GM19099 (cell line): ENCODE results near the gene STX8.

Experiments used
- POLR2A ChIP-seq: IDR thresholded peaks from 3 replicates; pipeline ENCODE4 v1.6.1; 2011; ENCODE audit warnings: low read depth; ENCODE audit not compliant: insufficient read length; ENCODE audit errors: extremely low read depth

STX8 gene

DNA sequence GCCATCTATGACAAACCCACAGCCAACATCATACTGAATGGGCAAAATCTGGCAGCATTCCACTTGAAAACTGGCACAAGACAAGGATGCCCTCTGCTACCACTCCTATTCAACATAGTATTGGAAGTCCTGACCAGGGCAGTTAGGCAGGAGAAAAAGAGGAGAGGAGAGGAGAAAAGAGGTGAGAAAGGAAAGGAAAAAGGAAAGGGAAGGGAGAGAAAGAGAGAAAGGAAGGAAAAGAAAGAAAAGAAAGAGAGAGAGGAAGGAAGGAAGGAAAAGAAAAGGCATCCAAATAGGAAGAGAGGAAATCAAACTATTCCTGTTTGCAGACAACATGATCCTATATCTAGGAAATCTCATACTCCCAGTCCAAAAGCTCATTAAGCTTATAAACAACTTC is 11.5 kb downstream of the STX8 start:
- no peak for TF ChIP-seq POLR2A

DNA sequence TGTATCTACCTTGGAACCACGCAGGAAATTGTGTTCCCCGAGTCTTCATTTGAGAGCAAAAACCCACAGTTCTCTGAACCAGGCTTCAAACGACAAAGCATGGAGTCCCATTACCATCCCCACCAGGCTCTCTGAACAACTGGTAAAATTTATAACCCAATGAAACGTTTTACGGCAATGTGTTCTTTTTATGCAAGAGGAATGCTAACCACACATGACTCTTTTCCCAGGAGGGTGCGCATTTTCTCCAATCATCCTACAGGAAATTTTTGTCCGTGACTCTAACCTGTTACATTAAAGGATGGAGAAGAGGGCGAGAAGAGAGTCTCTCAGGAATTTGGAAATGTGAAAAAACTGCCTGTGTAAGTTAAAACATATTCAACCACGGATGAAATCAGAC is 17.8 kb downstream of the STX8 start:
- no peak for TF ChIP-seq POLR2A

DNA sequence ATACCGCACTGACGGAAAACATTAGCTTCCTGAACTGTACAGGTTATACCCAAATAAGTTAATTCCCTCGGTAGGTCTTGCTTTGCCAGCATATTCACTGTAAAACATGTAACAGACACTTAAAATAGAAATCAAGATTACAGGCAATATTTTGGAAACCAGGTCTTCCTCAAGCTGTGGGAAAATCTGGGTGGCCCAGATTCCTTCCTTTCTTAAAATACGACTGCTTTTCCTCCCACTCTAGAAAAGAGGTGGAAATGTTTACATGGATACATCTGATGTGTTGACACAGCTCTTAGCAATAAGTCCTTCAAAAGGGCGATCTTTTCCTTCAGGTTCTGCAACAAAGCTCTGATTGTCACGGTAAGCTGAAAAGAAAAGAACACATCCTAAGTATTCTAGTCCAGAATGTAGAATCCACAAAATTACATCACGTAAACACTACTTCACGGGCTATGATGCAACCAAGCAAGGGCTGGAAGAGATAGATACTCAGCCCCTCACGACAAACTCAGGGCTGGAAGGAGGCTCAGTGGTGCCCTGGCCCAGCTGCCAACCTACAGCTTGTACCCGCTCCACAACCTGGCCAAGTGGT is 18.4 kb downstream of the STX8 start:
- no peak for TF ChIP-seq POLR2A

DNA sequence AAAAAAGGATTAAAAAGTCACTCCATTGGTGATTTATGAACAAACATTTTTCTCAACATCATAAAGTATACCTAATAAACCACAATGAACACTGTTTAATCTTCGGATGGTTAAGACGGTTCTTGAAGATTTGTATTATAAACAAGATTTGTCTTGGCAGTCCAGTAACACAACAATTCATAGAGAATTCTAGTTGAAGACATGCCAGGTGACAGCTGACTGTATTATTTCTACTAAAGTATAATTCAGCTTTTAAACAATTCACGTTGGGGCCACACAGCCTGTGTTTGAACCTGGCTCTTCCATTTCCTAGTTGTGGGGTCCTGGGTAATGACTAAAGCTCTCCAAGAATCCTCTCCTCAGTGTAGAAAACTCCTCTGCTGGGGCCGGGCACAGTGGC is 22.0 kb downstream of the STX8 start:
- TF ChIP-seq POLR2A: no peak

DNA sequence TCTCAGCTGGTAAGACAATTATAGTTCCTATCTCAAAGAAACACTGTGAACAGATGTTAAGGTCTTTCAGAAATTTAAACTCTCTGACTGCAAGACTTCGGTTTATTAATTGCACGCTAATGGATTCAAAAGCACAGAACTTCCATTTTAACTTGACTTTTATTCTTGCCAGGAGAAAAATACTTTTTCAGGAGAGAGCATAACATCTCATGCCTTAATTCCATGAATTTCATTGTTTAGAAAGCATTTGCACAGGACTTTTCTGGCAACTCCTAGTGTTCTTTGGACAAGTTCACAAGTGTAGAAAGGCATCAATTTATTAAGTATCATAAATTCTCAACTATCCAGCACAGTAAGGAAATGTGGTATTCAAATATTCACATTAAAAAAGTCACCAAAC is 22.4 kb downstream of the STX8 start:
- TF ChIP-seq POLR2A: no peak

DNA sequence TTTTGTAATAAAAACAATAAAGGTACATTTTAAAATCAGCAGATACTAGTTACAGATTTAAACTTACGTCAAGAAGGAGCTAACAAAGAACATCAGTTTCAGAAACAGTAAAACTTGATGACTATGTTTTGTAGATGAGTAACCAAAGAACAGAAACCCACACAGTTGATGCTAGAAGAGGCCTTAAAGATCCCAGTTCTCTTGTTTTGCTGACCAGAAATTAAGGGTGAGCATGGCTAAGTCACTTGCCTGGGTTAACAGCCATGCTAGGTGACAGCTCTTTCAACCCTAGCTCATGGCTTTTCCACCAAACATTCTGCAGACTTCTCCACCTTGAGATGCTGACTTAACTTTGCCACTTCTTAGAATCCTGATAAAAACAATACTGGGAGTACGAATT is 26.4 kb downstream of the STX8 start:
- no peak for TF ChIP-seq POLR2A

DNA sequence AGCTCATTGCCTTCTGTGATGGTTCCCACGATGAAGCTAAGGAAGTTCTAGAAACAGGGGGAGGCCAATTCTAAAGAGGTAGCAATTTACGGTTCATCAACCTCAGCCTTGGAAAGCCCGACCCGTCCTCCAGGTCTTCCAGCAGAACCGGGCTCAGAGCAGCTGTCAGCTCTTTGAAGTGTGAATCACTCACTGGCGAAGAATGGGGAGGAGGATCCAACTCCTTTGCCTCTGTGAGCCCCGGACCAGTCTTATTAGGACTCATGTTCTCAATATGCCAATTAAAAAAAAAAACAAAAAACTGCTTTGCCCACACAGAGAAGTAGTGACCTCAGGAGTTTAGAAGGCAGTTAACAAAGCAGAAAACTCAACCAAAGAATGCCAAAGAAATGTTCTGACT is 31.4 kb downstream of the STX8 start:
- no peak for TF ChIP-seq POLR2A

DNA sequence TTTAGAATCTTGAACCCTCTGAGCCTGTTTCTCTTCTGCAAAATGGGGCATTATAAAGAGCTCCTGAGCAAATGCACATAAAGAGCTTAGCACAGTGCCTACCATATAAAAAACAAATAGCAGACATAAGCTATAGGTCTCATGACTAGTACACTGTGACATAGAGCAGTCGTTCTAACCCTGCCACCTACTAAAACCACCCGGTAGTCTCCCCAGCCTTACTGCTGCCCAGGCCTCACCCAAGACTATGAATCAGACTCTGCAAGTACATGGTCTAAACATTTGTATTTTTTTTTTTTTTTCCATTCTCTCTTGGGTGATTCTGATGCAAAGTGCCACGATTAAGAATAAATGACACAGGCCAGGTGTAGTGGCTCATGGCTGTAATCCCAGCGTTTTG is 33.9 kb downstream of the STX8 start:
- no peak for TF ChIP-seq POLR2A

DNA sequence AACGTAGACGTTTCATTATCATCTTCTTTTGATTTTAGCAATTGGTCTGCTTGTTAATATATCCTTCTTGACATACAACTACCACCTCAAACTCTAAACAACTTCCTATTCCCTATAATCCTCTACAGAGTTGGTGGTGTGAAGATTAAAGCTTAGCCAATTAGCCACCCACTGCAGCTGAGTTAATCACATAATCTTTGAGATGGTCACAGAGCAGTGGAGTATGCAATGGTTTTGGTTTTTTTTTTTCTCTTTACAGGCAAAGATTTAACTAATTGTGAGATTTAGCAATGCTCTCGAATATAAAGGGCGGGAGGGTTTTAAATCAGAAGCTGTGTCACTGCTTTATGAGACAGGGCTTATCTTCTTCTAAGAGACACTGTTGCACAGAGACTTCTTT is 37.0 kb downstream of the STX8 start:
- TF ChIP-seq POLR2A: no peak

DNA sequence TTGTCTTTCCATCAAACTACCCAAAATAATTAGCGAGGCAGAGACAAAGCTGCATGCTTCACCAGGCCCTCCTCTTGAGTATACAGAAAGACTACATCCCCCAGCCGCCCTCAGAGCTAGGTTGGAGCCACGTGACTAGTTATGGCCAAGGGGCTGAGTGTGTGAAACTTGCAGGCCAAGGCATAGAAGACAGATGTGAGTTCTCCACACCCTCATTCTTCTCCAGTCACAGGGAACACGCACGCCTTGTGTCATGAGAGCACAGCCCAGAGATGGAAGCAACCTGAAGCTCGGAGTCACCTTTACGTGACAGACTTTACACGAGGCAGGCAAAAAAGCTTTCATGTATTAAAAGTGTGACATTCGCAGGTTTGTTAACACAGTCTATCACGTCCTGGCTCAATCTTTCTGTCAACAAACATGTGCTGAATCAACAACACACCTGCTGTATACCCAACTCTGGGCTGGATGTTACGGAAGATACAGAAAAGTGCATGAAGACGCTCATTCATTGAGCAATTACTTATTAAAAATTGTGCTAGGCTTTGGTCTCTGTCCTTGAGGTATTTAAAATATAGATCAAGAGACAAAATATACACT is 38.3 kb downstream of the STX8 start:
- TF ChIP-seq POLR2A: no peak

DNA sequence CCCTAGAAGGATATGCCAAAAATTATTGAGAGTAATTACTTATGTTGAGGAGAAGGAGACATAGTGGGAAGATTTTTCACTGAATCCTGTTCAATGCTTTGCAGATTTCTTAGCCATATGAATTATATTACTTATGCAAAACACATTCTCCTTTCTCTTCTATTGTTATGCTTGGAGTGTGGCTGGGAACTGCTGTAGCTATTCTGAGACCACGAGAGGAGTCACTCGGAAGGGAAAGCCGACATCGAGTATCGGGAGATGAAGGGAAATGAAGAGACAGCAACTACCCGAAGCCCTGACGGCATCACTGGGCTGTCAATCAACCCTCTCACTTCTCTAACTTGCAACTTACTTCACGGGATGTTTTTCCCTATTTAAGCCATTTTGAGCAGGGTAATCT is 39.6 kb downstream of the STX8 start:
- no peak for TF ChIP-seq POLR2A

DNA sequence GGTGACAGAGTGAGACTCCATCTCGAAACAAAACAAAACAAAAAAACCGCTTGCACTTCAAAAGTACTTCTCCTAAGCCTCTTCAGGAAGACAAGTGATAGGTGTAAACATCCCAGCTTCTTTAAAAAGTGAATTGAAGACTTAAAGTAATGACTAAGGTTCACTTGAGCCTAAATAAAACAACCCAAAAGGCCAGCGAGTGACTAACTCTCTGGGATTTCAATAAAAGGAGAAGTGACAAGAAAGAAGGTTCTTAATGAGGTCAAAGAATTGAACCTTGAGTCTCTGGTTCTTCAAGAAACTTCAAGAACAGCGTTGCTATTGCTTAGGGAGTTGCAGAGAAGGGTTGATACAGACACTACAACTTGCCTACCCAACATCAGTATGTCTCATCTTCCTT is 42.2 kb downstream of the STX8 start:
- TF ChIP-seq POLR2A: no peak

DNA sequence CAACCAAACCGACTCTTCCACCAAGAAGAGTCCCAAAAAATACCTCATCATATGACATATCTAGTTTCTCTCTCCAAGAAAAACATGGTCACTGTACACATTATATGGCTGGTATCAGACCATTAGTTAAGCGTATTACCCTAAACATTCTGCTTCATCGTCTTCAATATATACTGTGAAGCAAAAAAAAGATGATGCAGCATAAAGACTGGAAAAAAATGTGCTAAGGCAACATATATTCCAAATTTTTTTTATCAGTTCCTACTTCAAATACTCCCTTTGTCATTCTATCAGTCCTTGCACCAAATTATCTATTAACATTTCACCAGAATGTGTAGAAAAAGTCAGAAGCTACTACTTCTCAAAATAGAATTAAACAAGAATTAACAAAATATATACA is 42.9 kb downstream of the STX8 start:
- no peak for TF ChIP-seq POLR2A

DNA sequence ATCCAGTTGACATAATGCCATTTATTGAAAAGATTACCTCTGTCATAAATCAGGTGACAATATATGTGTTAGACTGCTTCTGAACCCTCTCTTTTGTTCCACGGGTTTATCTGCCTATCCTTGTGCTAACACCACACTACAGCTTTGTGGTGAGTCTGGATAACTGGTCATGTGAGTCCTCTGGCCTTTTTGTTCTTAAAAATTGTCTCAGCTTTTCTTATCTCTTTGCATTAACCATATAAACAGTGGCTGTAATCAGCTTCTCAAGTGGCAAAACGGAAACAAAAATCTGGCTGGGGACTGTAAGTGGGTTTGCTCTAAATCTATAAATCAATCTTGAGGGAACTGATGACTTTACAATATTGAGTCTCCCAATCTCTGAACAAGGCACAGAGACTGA is 44.6 kb downstream of the STX8 start:
- TF ChIP-seq POLR2A: no peak

DNA sequence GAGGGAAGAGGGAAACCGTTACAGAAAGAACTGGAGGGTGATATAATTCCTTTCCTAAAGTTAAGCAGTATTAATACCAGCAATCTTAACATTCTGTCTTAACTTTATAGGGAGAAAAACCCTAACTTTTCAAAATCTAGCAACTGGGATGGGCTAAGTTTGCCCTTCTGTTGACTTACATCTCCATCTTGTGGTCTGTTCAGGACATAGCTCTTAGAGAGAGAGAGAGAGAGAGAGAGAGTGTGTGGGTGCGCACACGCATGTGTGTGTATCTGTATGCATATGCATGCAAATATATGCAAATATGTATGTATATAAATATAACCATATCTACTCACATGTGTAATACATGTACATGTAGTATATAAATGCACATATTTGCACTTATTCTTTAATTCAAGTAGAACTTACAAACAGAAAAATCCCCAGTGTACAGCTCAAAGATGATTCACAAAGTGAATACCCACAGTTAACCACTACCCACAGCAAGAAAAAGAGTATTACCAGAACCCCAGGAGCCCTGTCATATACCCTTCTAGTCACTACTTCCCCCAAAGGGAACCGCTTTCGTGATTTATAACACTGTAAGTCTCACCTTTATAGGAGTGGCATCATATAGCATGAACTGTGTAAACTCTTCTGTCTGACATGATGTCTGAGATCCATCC is 46.5 kb downstream of the STX8 start:
- TF ChIP-seq POLR2A: no peak

DNA sequence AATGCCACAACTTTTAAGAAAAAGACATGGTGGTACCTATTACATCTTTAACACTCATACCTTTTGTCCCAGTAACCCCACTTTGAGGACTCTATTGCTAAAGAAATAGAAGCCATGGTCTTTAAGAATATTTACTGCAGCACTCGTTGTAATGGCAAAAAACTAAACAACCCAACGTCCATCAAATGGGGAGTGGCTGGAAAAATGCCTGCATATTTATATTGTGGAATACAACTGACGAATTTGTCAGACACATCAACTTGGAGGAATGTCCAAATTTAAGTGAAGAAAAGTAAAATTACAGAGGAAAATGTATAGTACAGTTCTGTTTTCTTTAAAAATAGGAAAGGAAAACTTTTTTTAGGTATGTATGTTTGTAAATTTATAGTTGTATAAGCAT is 47.8 kb downstream of the STX8 start:
- no peak for TF ChIP-seq POLR2A
